K562 (cell line): ENCODE results near the gene MAEL. TPM values are rescaled to one million over a fixed set of nuclear protein-coding genes. Genes with fewer than 3 reads are reported as not detected.
A peak's percentile ranks its signal among the peaks of the same experiment; 100 is the strongest.

Experiments
- ATAC-seq: fragments of 200-7000 bp; cut with Tn5 transposase; 3 replicates; pipeline ENCODE4 v1.9.1; 2020; ENCODE audit warnings: moderate library complexity
- BruUV-seq: library from RNA; stranded (reverse); fragments of 400-500 nt; replicated peaks from 2 replicates; lab custom pipeline; 2021; lab: Mats Ljungman, UMichigan
- CTCF ChIA-PET: fragments of 300-600 bp; formaldehyde crosslinking; extraction: SDS; loops from one replicate; lab custom pipeline; 2021; ENCODE audit warnings: low intra/inter-chr PET ratio; lab: Yijun Ruan, JAX
- POLR2A ChIA-PET: fragments of 300-600, 350-650 bp; sonication (Branson Sonifier 250); formaldehyde crosslinking; extraction: SDS; loops from one replicate; lab custom pipeline; 2021; ENCODE audit warnings: antibody characterized with exemption, inconsistent platforms; lab: Yijun Ruan, JAX
- DNase-seq, 4 experiments: peaks; one replicate each; pipeline versions ENCODE4 v3.0.0 to v3.0.0-alpha.2; 2011 to 2018; ENCODE audit warnings: low spot score in 3 of 4, mixed read lengths in 3 of 4; ENCODE audit errors: extremely low read depth in 1 of 4
- FAIRE-seq: peaks from 2 replicates; lab custom pipeline; 2011; peaks lifted over from hg19 to GRCh38; lab: Jason Lieb, UNC
- H2AFZ ChIP-seq: 2 replicates; pipeline ENCODE4 v1.6.0; 2011; ENCODE audit warnings: low read depth, low read length, control low read depth, inconsistent platforms
- H3K27ac ChIP-seq: fragments of 200-600 bp; 3 replicates; pipeline ENCODE4 v1.8.0; 2011; ENCODE audit warnings: low read depth, mild to moderate bottlenecking, control low read depth, inconsistent platforms, low read length, moderate library complexity, mixed read lengths; ENCODE audit errors: extremely low read depth
- H3K27me3 ChIP-seq, 2 experiments: fragments of 300-600 bp in 1 of 2; 2 replicates in 1 of 2; 3 replicates in 1 of 2; pipeline versions ENCODE4 v1.6.0 to v1.8.0; 2011; ENCODE audit warnings: inconsistent platforms in 2 of 2, low read length in 2 of 2, mild to moderate bottlenecking in 1 of 2, mixed read lengths in 1 of 2, moderate library complexity in 1 of 2; ENCODE audit not compliant: control insufficient read depth in 2 of 2, insufficient read depth in 2 of 2
- H3K36me3 ChIP-seq: fragments of 300-600 bp; 3 replicates; pipeline ENCODE4 v1.8.0; 2011; ENCODE audit warnings: mild to moderate bottlenecking, low read length, inconsistent platforms; ENCODE audit not compliant: control insufficient read depth, insufficient read depth
- H3K4me1 ChIP-seq, 2 experiments: fragments of 200-600 bp in 1 of 2; replicated peaks in 1 of 2; 2 replicates in 1 of 2; 3 replicates in 1 of 2; pipeline versions ENCODE4 v1.5.1 to v1.8.0; 2011; ENCODE audit warnings: inconsistent platforms in 2 of 2, low read length in 2 of 2, mild to moderate bottlenecking in 1 of 2, mixed read lengths in 1 of 2, moderate library complexity in 1 of 2; ENCODE audit not compliant: control insufficient read depth in 2 of 2, insufficient read depth in 2 of 2
- H3K4me2 ChIP-seq: 2 replicates; pipeline ENCODE4 v1.6.1; 2011; ENCODE audit warnings: low read length, control low read depth, inconsistent platforms, mixed read lengths; ENCODE audit not compliant: insufficient read depth
- H3K4me3 ChIP-seq: fragments of 200-600 bp; sonication (generic), shearing (Covaris generic); 2 replicates; pipeline ENCODE4 v1.5.1; 2016; ENCODE audit warnings: control low read depth, inconsistent platforms
- H3K79me2 ChIP-seq: fragments of 200-600 bp; 3 replicates; pipeline ENCODE4 v1.8.0; 2011; ENCODE audit warnings: low read length, inconsistent platforms; ENCODE audit not compliant: control insufficient read depth, insufficient read depth
- H3K9ac ChIP-seq, 2 experiments: 2 replicates each; pipeline versions ENCODE4 v1.6.0 to v1.6.1; 2011; ENCODE audit warnings: low read depth in 2 of 2, low read length in 2 of 2, control low read depth in 1 of 2, inconsistent platforms in 1 of 2, mild to moderate bottlenecking in 1 of 2, mixed read lengths in 1 of 2; ENCODE audit not compliant: insufficient read depth in 1 of 2
- H3K9me1 ChIP-seq: one replicate; pipeline ENCODE4 v1.6.0; 2011; ENCODE audit warnings: inconsistent platforms, mild to moderate bottlenecking, low read length, moderate library complexity; ENCODE audit not compliant: control insufficient read depth, insufficient read depth
- H3K9me3 ChIP-seq: replicated peaks from 2 replicates; pipeline ENCODE4 v1.5.1; 2011; ENCODE audit warnings: low read depth, low read length, inconsistent platforms; ENCODE audit not compliant: control insufficient read depth, insufficient read depth
- H4K20me1 ChIP-seq: replicated peaks from 2 replicates; pipeline ENCODE4 v1.6.1; 2011; ENCODE audit warnings: low read length, inconsistent platforms, mixed read lengths; ENCODE audit not compliant: control insufficient read depth, insufficient read depth
- ARHGAP35 ChIP-seq: fragments of 450-650 bp; IDR thresholded peaks from 2 replicates; pipeline ENCODE4 v1.6.1; 2018; ENCODE audit not compliant: partially characterized antibody
- BRD4 ChIP-seq: fragments of 200-600 bp; sonication (generic); IDR thresholded peaks from 2 replicates; pipeline ENCODE4 v1.6.1; 2017; ENCODE audit warnings: inconsistent platforms
- CHD4 ChIP-seq: fragments of 200-600 bp; sonication (generic); IDR thresholded peaks from 3 replicates; pipeline ENCODE4 v1.6.1; 2012; ENCODE audit warnings: low read depth, mild to moderate bottlenecking, mixed read lengths, low read length, inconsistent platforms; ENCODE audit not compliant: insufficient read depth, insufficient replicate concordance, poor library complexity, severe bottlenecking
- DIDO1 ChIP-seq: fragments of 450-650 bp; IDR thresholded peaks from 2 replicates; pipeline ENCODE4 v1.6.1; 2016; ENCODE audit warnings: low read depth, missing biosample characterization, missing genetic modification characterization
- HBP1 ChIP-seq: fragments of 450-650 bp; formaldehyde crosslinking; IDR thresholded peaks from 2 replicates; pipeline ENCODE4 v1.4.0; 2022; ENCODE audit warnings: missing genetic modification characterization
- HDAC1 ChIP-seq, 2 experiments: fragments of 450-650 bp; IDR thresholded peaks; 2 replicates each; pipeline ENCODE4 v1.6.1; 2016 to 2017; ENCODE audit warnings: inconsistent platforms in 1 of 2, mild to moderate bottlenecking in 1 of 2, moderate library complexity in 1 of 2
- MCM3 ChIP-seq: fragments of 450-650 bp; IDR thresholded peaks from 2 replicates; pipeline ENCODE4 v1.6.1; 2016
- SMARCE1 ChIP-seq: fragments of 450-650 bp; IDR thresholded peaks from 2 replicates; pipeline ENCODE4 v1.7.1; 2016; ENCODE audit warnings: mild to moderate bottlenecking
- SUPT5H ChIP-seq: fragments of 450-650 bp; IDR thresholded peaks from 2 replicates; pipeline ENCODE4 v1.6.1; 2016
- TFE3 ChIP-seq: fragments of 450-650 bp; formaldehyde crosslinking; IDR thresholded peaks from 2 replicates; pipeline ENCODE4 v1.4.0; 2020; ENCODE audit warnings: mild to moderate bottlenecking, mixed read lengths
- ZNF609 ChIP-seq: sonication (generic); formaldehyde crosslinking; IDR thresholded peaks from 2 replicates; pipeline ENCODE4 v1.8.1; 2023; ENCODE audit warnings: missing genetic modification reagents, mild to moderate bottlenecking, borderline replicate concordance
- WGBS: fragments of 100-300 bp; shearing (Covaris generic); methylation state at CpG from one replicate; pipeline ENCODE4 v1.1.6; 2016; ENCODE audit warnings: low coverage, mixed read lengths; ENCODE audit not compliant: insufficient coverage; ENCODE audit errors: missing lambda C conversion rate; 5-methylcytosine and 5-hydroxymethylcytosine counted together
- in situ Hi-C: fragments of 300-500 bp; cut with MboI; formaldehyde crosslinking; loops from 4 replicates; pipeline ENCODE4 v1.15.0; 2018; ENCODE audit warnings: inconsistent platforms, mixed read lengths
- intact Hi-C: fragments of 100-400 bp; cut with micrococcal nuclease; formaldehyde crosslinking; loops from 2 replicates; pipeline ENCODE4 v1.14.2; 2022
- polyA plus RNA-seq, 8 experiments: library from polyadenylated mRNA; depleted of rRNA in 4 of 8; stranded (reverse) in 5 of 8; unstranded in 3 of 8; fragments of >200 nt; fragmentation: Nextera tagmentation in 2 of 8; fragmentation: Illumina TruSeq in 1 of 8; extraction: Ambion mirVana in 2 of 8; extraction: Trizol in 1 of 8; gene quantifications; 2 replicates each; pipeline versions ENCODE4 v1.2.1 to v1.2.3, GENCODE V29; 2011 to 2014; ENCODE audit warnings: inconsistent platforms in 1 of 8, missing spikeins in 1 of 8
- total RNA-seq, 7 experiments: library from RNA; depleted of rRNA in 6 of 7; stranded (reverse); fragments of >200 nt in 6 of 7; fragmentation: Illumina TruSeq in 2 of 7; extraction: Trizol in 2 of 7; gene quantifications; 2 replicates each; pipeline versions ENCODE4 v1.2.1 to v1.2.3, GENCODE V29; 2011 to 2021; ENCODE audit warnings: low replicate concordance in 1 of 7

The MAEL gene
- total and polyA plus RNA-seq, 9 of the 15 experiments (the other 6 are each of a cell fraction or from before 2014, with no cell fraction given): 0.11 to 1.9 (median 0.75) TPM

GRCh38 chr1:167056529-167057231 is 67.6 kb downstream of the MAEL start:
- no peak for ATAC-seq
- POLR2A ChIA-PET: interaction anchor here (0.8 to 1.4 kb wide), 3 partner anchors 13 to 177 kb away, joined by 3 to 5 read pairs (median 4); no protein-coding TSS in a partner anchor
- 26% methylated on average over 10 of the region's 10 CpGs for WGBS
- TF ChIP-seq BRD4 (no peak), ZNF609 (no peak), HBP1 (CRISPR knock-in tag) (peak; percentile 81; the same call in 1 of the 2 replicates), ARHGAP35 (peak; percentile 72), CHD4 (peak; percentile 60), SUPT5H (0 out of 2 replicates have a peak, but pooled peaks have one; percentile 28), DIDO1 (tag) (peak; percentile 13; the same call in 1 of the 2 replicates), MCM3 (0 out of 2 replicates have a peak, but pooled peaks have one; percentile 19), SMARCE1 (no peak), TFE3 (CRISPR knock-in tag) (no peak), HDAC1 (IDR thresholded peaks at IDR 0.05) (peak in 1 of 2 experiments; percentile 61; a peak in 2 of 4 replicates)

More at GRCh38 chr1:167056529-167057231, 67.6 kb downstream of the MAEL start:
- CTCF ChIA-PET: interaction anchor here (2.1 to 3.8 kb wide), 2 partner anchors 146 to 1128 kb away, joined by 9 to 32 read pairs; no protein-coding TSS in a partner anchor
- Histone ChIP-seq H3K4me3 (no peak overlapping the region), H3K9ac (no peak overlapping the region), H3K9me3 (no peaks in the 10 kb centered on the region), H3K4me2 (0 out of 2 replicates have a peak overlapping the region, but pooled peaks have one; percentile 14), H3K27ac (no peak overlapping the region; the same call in 2 of the 3 replicates), H3K36me3 (no peaks in the 10 kb centered on the region), H2AFZ (no peak overlapping the region), H3K79me2 (no peaks in the 10 kb centered on the region), H4K20me1 (no peaks in the 10 kb centered on the region), H3K9me1 (no peaks in the 10 kb centered on the region), H3K4me1 (peaks cover 0 to 10% of the 10 kb centered on the region in 2 experiments; a peak in 3 of 5 replicates), H3K27me3 (peaks cover 4 to 43% of the 10 kb centered on the region in 2 experiments; a peak in 3 of 5 replicates)
- no TSS peak for BruUV-seq
- intact Hi-C loops (loop anchor here (1.0 to 5.0 kb wide), 3 partner anchors 79 to 269 kb away; partner anchors contain the start of gene ILDR2), in situ Hi-C loops (loop anchor here (5.0 kb wide), 1 partner anchor 139 kb away; no protein-coding TSS in a partner anchor)
- FAIRE-seq (peak; percentile 75), DNase-seq (no peak)
